Astrocyte (in vitro differentiated cells and primary cell): ENCODE data around the gene PDGFRB.

ENCODE experiments used
- CTCF ChIP-seq: IDR thresholded peaks from 2 replicates; pipeline ENCODE4 v1.5.1; 2011; ENCODE audit warnings: low read depth, mild to moderate bottlenecking, inconsistent platforms, low read length, moderate library complexity; ENCODE audit not compliant: insufficient read depth
- EZH2 ChIP-seq: IDR thresholded peaks from 2 replicates; pipeline ENCODE4 v1.6.1; 2012; ENCODE audit warnings: mild to moderate bottlenecking, low read length, inconsistent platforms; ENCODE audit not compliant: insufficient read depth

- no peak for TF ChIP-seq CTCF
- TF ChIP-seq EZH2 = no peak
Measured at GRCh38 chr5:150107909-150108447, 47.7 kb downstream of the PDGFRB start.
